Effector CD4-positive, alpha-beta T cell (primary cell): Measurements from ENCODE around the gene SLC4A4.

ENCODE experiments used
- DNase-seq: peaks from one replicate; pipeline ENCODE4 v3.0.0-alpha.2; 2020

SLC4A4 gene

DNA sequence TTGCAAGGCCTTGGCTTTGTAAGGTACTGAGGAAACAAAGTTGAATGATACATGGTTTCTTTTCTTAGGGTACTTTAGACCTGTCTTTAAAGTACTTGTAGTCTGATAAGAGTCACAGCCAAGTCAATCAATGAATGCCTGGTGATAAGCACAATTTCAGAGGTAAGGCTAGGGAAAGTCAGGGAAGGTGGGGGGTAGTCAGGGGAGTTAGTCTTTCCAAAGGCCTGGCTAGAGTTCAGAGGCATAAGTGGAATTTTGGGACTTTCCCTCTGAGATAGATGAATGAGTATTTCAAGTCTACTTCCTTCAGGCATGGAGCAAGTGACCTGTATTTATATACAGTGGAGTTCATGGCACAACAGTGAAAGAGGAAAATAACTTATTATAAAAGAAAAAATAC lies 78.3 kb downstream of the SLC4A4 start:
- DNase-seq: no peak

DNA sequence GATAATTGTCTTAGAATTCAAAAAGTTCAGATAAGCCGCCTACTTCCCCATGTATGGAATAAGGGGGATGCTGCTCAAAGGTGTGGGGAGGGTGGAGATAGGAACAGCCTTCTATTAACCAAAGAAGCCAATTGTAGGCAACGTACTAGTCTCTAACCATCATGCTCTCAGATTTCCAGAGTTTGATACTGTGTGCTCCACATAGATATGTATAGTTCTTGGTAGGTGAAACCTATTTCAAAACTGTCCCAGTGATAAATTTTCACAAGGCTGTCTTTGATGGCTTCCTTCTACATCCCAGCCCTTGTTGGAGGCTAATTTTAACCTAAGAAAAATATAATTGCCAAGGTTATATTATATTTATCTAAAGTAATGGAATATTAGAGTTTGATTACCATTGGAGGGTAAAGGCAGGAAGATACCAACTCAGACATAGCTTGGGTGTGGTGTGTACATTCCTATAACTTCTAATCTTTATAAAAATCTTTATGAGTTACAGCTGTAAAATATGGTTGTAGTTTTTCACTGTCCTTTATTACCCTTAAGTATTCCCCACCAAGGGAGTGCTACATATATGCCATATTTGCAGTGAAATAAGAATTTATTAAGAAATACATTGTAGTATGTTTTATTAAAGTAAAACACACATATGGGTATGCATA lies 87.7 kb downstream of the SLC4A4 start:
- no peak for DNase-seq

DNA sequence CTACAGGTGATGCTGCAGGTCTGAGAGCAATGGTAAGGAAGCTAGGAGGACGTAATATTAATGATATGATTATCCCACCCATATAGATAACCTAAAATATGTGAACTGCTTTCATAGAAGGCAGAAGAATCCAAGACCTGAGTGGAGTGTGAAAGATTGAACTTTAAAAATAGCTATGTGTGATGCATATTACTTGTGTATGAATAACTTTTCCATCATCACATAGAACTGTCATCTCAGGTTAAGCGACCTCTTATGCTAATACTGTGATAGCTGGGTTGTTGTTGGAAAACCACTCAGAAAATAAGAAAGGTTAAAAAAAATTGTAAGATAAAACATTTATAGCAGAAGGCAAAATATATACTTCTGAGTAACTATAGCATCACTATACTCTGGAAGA lies 90.3 kb downstream of the SLC4A4 start:
- DNase-seq: no peak

DNA sequence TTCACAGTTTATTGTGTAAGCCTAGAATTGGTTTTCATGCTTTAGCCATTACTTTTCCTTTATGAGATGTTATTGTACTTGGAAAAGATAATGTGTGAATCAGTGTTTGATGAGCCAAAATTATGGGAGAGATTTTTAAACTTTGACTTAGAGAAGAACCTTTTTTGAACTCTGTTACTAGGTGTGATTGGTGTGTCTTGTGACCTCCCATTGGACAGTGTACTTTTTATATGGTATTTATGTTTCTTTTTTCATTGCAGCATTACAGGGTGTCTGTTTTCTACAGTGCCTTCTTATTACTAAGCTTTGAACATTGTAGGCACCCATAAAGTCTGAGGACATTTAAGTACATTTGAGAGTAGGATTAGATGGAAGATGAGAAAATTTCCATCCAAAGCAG lies 91.1 kb downstream of the SLC4A4 start:
- DNase-seq: no peak

DNA sequence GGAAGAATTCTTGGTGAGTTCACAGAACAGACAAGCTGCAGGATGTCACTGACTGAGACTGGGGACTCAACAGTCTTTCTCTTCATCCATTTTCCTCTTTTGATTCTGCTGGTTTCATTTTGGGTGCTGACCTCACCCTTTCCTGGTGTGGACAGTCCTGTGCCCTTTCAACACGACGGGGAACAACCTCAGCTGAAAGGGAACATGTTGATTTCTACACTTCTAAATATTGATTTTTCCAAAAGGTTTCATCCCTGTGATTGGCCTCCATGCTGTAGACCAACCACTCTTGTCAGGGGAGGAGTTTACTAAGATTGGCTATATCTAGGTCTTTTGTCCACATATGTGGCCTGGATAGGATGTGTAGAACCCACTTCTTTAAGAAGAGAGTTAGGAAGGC lies 91.8 kb downstream of the SLC4A4 start:
- DNase-seq: no peak

DNA sequence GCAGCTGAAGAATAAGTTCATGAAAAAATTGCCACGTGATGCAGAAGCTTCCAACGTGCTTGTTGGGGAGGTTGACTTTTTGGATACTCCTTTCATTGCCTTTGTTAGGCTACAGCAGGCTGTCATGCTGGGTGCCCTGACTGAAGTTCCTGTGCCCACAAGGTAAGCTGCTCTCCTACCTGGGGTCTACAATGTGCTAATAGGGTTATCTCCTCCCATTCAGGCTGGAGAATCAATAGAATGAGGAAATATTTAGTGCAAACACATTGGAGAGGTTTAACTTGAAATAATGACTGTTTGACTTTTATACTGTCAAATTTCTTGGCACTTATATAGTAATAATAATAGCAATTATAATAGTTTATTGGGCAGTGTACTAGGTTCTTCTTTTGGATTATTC lies 101.8 kb downstream of the SLC4A4 start:
- DNase-seq: no peak

DNA sequence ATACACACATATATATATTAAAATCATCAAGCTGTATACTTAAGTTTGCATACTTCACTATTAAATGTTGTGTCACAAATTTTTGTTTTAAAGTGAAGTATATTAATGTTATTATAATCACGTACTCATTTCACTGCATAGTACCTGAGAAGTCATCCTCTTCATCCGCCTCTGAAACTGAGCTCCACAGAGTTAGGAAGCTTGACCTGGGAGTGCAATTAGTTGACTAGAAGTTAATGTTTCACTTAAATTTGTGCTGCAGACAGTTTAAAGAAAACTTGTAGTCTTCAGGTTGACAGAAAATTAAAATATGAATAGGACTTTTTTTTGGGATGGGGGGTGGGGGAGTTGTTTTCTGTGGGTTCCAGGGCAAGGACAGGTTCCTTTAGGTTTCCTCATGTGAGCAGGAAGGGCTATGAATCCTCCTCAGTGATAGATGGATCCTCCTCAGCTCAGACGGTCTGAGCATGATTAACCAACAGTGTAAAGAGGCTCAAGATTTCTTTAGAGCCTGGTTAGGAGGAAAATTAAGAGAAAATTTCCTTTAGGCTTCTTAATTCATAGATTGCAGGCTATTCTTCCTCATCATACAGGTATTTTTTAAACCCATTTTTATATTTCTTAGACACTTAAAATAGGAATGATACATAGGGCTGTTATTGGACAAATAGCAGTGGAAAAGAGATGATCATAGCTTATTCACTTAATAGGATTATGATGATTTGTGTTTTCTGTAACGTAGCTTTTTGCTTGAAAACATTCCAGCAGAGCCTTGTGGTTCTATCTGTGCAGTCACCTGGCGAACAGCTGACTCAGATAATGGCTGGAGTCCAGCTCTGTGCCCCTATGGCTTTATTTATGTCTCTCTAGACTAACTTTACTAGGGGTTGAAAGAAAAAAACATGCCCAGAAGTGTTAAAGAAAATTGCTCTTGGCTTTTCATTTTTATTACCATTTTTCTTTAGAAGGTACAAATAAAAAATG lies 102.7 kb downstream of the SLC4A4 start:
- DNase-seq: no peak

DNA sequence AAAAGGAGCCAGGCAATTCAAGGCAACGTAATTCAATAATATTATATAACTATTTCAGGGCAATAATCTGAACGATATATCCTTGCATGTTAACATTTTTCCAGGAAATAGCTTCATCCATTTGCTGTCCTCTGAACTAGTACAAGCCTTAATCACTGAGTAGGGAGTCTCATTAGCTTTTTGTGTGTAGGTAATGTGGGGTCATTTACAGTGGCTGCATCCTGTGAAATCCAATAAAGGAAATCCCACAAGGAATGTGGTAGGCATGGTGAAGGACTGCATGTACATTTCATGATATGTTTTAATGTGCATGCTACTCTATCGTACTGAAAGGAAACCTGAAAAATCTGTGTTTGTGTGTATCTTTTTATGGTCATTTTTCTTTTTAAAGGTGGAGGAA lies 103.5 kb downstream of the SLC4A4 start:
- DNase-seq: no peak

DNA sequence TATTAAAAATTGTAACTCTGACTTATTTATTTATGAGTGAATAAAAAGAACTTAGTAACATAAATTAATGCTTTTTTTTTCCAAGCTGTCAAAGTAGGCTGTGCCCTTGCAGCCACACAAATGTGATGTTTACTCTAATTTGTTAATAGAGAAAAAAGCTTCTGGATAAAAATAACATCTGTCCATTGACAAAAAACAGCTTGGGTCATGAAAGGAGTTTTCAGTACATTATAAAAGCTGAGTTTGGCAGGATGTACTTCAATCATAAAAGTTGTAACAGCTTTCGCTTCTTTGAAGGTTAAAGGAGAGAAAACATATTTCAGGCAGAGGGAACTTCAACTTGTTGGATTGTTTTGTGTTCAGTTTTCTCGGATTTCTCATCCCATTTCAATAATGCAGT lies 105.6 kb downstream of the SLC4A4 start:
- no peak for DNase-seq

DNA sequence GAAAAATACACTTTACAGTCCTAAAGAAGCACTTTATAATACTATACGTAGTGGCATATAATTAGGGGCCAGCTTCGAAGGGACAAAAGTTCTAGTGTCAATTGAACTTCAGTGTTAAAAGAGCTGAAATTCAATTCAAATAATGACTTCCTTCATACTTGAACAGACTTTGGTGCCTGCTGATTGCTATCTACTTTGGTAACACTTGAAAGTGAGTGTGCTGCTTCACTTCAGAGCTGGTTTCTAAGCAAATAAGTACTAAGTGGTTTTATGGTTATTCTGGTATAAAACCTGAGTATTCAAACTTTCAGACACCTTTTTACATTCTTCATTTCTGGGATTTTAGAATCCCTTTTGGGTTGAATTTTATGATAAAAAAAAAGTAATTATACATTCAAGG lies 107.0 kb downstream of the SLC4A4 start:
- no peak for DNase-seq

DNA sequence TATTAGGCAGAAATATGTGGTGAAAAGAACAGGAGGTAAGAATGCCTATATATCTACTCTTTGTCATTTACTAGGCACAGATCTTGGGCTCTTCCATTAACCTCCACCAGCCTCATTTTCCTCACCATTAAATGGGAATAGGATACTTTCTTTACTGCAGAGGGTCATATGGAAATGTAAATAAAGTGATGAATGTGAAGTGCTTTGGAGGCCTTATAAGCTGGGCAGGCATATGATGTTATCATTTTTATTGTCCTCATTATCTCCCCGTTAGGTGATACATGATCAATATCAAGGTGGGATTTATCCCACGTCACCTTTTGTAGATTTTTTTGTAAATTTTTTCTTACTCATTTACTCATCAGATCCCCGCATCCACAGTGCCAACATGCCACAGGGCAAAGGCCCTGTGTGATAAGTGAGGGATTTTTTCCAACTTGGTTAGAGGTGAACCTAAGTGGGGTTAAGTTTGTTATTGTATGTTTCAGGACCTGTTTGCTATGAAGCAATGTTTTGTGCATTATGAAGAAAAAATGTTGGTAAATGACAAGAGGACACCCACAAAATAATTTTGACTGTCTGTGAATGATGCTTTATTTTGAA lies 107.8 kb downstream of the SLC4A4 start:
- no peak for DNase-seq

DNA sequence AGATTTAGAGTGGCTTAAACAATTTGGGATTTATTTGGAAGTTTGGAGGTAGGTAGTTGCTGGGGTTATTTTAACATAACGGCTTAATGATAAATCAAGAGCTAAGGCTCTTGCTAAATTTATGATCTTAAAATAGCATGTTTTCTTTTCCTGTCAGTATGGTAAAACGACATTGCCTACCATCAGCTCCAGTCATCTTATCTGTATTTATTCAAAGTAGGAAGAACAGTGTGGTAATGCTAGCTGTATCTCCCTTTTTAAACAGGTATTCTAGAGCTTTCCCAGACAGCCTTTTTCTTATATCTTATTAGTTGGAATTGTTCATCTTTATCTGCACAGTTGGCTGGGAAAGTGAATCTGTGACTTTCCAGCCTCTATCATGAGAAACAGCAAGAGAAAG lies 110.2 kb downstream of the SLC4A4 start:
- DNase-seq: no peak

DNA sequence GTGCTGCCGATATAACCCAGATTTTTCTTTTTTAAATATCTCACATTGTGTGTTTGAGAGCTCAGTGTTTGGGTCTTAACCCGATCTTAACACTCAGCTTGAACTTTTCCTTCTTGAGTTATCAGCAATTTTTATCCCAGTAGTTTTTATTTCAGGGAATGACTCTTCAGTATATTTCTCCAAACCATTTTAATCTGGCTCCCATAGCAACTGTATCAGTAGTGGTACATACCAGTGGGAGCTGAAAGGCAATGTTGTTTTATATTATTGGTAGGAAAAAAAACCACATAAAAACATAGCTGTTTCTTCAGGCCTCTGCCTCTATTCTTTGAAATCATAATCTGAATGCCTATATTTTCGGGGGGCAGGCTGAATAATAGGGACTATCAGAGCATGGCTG lies 111.1 kb downstream of the SLC4A4 start:
- DNase-seq: no peak

DNA sequence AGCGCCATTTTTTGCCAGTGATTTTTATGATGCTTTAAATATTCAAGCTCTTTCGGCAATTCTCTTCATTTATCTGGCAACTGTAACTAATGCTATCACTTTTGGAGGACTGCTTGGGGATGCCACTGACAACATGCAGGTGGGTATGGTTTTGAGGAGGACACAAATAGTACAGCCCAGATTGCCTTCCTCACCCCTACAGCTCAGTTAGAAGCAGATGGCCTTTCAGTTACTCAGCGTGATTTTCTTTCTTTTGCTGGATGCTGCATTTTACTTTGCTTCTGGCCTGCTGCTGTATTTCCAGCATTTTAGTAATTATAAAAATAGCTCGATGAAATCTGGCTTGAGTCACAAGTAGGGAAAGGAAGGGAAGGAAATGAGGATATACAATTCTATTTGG lies 114.7 kb downstream of the SLC4A4 start:
- no peak for DNase-seq

DNA sequence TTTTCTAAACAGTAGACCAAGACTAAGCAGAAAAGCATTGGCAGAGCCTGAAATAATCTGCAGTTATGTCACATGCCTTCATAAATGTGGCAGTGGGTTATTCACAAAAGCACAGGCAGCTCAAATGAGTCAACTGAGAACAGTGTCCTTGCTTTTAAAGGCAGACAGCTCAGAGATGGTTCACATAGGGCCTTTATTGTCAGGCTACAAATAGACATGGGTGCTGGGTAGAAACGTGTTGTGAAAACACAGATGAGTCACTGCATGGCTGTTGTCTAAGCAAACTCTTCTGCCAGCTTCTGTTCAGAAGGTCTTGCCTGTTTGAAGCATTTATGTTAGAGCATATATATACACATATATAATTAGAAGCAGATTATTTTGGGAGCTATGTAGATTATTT lies 118.0 kb downstream of the SLC4A4 start:
- DNase-seq: no peak

DNA sequence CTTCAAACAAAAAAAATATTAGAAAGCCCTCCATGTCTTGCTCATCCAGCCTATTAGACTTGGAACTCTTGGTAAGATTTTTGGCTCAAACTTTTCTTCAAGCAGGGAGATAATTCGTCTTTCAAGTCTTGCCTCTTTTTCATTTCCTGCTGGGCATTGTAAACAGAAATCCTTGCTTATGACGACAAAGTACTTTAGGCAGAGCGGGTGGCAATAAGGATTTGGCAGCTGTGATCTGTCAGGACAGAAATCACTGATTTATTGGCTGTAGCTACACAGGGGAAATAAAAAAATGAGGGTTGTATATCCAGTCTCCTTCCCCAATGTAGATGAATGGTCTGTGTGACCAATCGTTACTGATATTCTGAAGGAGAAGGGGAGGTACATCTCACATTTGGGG lies 121.6 kb downstream of the SLC4A4 start:
- no peak for DNase-seq

DNA sequence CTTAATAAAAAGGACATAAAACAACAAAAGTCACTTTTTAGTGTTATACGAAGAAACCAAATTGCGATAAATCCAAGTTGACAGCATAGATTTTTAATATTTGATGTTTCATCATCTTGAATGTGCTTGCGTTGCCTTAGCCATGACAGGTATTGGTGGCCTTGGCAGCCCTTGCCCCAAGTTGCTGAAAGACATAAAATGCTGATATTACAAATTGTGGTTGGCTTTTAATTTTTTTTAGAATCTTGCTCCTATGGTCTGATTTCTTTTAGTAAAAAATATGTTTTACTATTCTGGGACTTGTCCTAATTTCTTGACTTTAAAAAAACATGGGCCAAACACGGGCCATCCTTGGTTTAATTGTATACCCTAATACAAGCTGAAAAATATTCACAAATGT lies 122.6 kb downstream of the SLC4A4 start:
- no peak for DNase-seq

DNA sequence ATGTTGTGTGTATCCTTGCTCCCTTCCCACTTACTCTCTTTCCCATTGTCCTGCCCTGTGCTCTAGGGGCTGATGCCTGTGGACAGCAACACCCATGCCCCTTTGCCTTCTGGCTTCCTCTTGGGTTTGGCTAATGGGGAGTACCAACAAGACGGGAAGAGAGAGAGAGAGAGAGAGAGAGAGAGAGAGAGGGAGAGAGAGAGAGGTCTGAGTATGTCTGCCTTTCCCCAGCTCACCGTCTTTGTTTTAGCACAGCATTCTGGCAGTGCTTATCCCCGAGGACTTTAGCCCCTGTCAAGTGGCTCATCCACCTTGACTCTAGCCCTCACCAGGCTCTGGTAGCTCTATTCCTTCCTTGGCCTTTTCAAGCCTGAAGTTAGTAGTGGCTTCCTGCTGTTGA lies 128.0 kb downstream of the SLC4A4 start:
- no peak for DNase-seq

DNA sequence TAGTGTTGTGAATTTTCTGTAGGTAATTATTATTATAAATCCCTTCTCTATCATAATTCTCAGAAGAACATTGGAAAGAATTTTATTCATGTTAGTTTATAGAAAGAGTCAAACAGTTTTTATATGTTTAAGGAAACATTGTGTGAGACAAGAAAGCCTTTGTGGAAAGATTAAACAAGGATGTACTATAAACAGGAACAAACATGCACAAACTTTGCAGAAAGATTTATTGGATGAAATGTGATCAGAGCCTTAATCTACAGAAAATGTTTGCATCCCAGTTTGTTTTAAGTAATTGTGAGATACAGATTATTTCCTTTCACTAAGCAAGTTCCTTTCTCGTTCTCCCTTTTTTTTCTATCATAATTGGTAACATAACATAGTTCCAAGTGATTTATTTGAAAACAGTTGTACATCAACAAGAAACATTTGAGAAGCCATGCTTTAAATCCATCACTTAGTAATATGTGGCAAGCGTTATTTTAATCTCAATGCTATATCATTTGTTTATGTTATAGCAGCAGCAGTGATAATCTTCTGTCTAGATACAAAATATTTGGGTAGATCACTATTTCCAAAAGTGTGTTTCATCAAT lies 129.4 kb downstream of the SLC4A4 start:
- DNase-seq: no peak

DNA sequence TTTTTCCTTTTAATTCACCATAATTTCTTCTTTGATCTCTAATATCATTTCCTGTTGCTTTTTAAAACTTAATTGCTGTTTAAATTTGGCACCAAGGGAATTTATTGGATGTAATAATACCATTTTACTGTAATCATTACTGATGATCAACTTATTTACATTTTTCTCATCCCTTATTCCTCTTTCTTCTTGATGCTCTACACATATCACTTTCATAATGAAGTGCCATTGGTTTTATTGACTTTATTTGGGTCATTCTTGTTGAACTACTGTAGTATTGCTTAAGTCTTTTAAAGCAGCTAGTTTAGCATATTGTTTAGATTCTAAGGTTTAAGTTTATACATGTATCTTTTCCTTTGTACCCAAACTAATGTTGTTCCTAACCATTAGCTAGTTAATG lies 130.7 kb downstream of the SLC4A4 start:
- DNase-seq: no peak

DNA sequence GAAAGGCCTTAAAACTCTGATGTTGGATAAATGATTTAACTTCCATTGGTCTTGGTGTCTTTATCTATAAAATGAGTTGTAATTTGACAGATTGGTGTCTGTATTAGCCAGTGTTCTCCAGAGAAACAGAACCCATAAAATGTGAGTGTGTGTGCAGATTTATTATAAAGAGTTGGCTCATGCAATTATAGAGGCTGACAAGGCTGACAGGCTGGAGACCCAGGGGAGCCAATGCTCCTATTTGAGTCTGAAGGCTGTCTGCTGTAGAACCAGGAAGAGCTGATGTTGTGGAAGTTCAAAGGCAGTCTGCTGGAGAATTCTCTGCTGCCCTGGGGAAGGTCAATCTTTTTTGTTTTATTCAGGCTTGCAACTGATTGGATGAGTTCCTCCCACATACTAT lies 131.7 kb downstream of the SLC4A4 start:
- no peak for DNase-seq

DNA sequence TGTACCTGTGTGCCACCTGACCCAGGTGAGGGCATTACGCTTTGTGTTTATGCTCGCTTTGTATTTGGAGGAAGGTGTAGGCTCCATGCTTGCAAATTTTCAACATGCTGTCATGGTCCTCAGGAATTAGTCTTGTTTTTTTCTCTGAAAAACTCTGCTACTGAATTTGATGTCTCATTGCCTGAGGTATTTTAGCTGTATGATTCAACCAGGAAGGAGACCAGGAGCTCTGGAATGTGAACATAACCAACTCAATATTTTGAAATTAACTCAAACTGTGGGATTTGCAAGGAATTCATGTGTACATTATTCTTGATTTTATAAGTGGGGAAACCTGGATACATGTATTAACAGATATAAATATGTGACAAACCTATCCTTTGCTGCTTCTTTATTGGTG lies 134.1 kb downstream of the SLC4A4 start:
- DNase-seq: no peak

DNA sequence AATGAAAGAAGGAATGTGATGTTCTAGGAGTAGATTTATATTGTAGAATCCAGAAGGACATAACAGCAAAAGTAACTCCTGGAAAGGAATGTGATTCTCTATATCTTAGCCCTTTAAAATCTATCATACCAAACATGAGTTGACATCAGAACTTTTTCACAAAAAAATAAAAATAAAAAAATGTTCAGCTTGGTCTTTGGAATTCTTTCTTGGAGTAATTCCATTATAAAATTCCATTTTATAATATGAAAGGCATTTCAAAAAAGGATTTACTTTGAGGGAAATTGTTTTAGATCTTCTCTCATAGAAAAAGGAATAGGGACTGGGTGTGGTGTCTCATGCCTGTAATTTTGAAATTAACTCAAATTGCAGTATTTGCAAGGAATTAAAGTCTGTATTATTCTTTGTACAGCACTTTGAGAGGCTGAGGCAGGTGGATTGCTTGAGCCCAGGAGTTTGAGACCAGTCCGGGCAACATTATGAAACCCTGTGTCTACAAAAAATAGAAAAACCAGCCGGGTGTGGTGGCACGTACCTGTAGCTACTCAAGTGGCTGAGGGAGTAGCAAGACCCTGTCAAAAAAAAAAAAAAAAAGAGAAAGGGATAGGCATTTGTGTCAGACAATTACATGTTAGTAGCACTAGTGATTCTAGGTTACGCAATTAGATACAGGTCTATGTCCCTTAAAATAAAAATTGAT lies 134.9 kb downstream of the SLC4A4 start:
- DNase-seq: no peak
